ENCODE results near the gene PEX14.

- TF ChIP-seq ZNF274 (IDR thresholded peaks at IDR 0.05; ENCODE audit: low read depth, low read length) (no peak), SUZ12 (IDR thresholded peaks at IDR 0.05; ENCODE audit: extremely low read depth, insufficient read depth, insufficient read length) (no peak), YY1 (IDR thresholded peaks at IDR 0.05; ENCODE audit: insufficient read depth, insufficient read length) (no peak)
Measured at GRCh38 chr1:10674700-10675609, 200.2 kb downstream of the PEX14 start.

Data from NT2/D1 (cell line).